CD14-positive monocyte (primary cell): Measurements from ENCODE around the gene CNTN5. TPM values are rescaled to one million over a fixed set of nuclear protein-coding genes. Genes with fewer than 3 reads are reported as not detected.

Experiments
- DNase-seq, 3 donors: peaks; one replicate each; pipeline ENCODE4 v3.0.0-alpha.2; 2011 to 2022
- H2AFZ ChIP-seq: 2 replicates; pipeline ENCODE4 v1.6.0; 2012; ENCODE audit warnings: mild to moderate bottlenecking, low read depth, low read length, inconsistent platforms; ENCODE audit not compliant: insufficient read depth, poor library complexity, severe bottlenecking
- H3K27ac ChIP-seq, 2 donors: 1 replicate in 1 of 2; 2 replicates in 1 of 2; pipeline ENCODE4 v1.5.1; 2012 to 2013; ENCODE audit warnings: low read length in 2 of 2, control low read depth in 1 of 2, inconsistent platforms in 1 of 2, low read depth in 1 of 2, mild to moderate bottlenecking in 1 of 2
- H3K27me3 ChIP-seq, 2 donors: one replicate each; pipeline versions ENCODE4 v1.6.0 to v1.6.1; 2011 to 2013; ENCODE audit warnings: low read length in 2 of 2; ENCODE audit not compliant: control insufficient read depth in 2 of 2, insufficient read depth in 2 of 2
- H3K36me3 ChIP-seq, 2 donors: replicated peaks in 1 of 2; 1 replicate in 1 of 2; 2 replicates in 1 of 2; pipeline versions ENCODE4 v1.5.1 to v1.6.1; 2012 to 2013; ENCODE audit warnings: low read length in 2 of 2, control low read depth in 1 of 2, inconsistent platforms in 1 of 2, mild to moderate bottlenecking in 1 of 2; ENCODE audit not compliant: insufficient read depth in 2 of 2, control insufficient read depth in 1 of 2
- H3K4me1 ChIP-seq, 2 donors: 1 replicate in 1 of 2; 2 replicates in 1 of 2; pipeline versions ENCODE4 v1.5.1 to v1.6.1; 2012 to 2013; ENCODE audit warnings: low read length in 2 of 2, control low read depth in 1 of 2, inconsistent platforms in 1 of 2, mild to moderate bottlenecking in 1 of 2, moderate library complexity in 1 of 2; ENCODE audit not compliant: insufficient read depth in 2 of 2, control insufficient read depth in 1 of 2
- H3K4me2 ChIP-seq: replicated peaks from 2 replicates; pipeline ENCODE3; 2012; ENCODE audit warnings: low read length, moderate library complexity, mild to moderate bottlenecking; ENCODE audit not compliant: poor library complexity, severe bottlenecking; ENCODE audit errors: extremely low read depth
- H3K4me3 ChIP-seq, 3 experiments: fragments of 200-600 bp in 1 of 3; sonication (generic) in 1 of 3; replicated peaks in 1 of 3; 1 replicate in 2 of 3; 2 replicates in 1 of 3; pipeline ENCODE4 v1.5.1; 2011 to 2013; ENCODE audit warnings: low read length in 3 of 3, mild to moderate bottlenecking in 3 of 3, control low read depth in 2 of 3, low read depth in 2 of 3, inconsistent platforms in 1 of 3, moderate library complexity in 1 of 3
- H3K79me2 ChIP-seq: 2 replicates; pipeline ENCODE4 v1.6.0; 2012; ENCODE audit warnings: mild to moderate bottlenecking, control low read depth, inconsistent platforms, low read length, moderate library complexity; ENCODE audit not compliant: insufficient read depth
- H3K9ac ChIP-seq: 2 replicates; pipeline ENCODE4 v1.6.0; 2017; ENCODE audit warnings: low read length, mild to moderate bottlenecking; ENCODE audit not compliant: insufficient read depth, poor library complexity, severe bottlenecking
- H3K9me3 ChIP-seq, 2 donors: replicated peaks in 1 of 2; 1 replicate in 1 of 2; 2 replicates in 1 of 2; pipeline versions ENCODE4 v1.5.1 to v1.6.1; 2012 to 2013; ENCODE audit warnings: low read length in 2 of 2, control low read depth in 1 of 2; ENCODE audit not compliant: control insufficient read depth in 1 of 2, insufficient read depth in 1 of 2
- H4K20me1 ChIP-seq: 2 replicates; pipeline ENCODE4 v1.6.0; 2012; ENCODE audit warnings: mild to moderate bottlenecking, low read length, control low read depth, moderate library complexity; ENCODE audit not compliant: insufficient read depth
- H3K27ac Mint-ChIP-seq, 7 donors: one replicate each; pipeline ENCODE4 v1.8.0; 2020; ENCODE audit warnings: mild to moderate bottlenecking in 7 of 7, mixed read lengths in 7 of 7, moderate library complexity in 6 of 7, inconsistent platforms in 2 of 7
- H3K27me3 Mint-ChIP-seq, 3 donors: one replicate each; pipeline ENCODE4 v1.8.0; 2021 to 2022; ENCODE audit warnings: low read depth in 3 of 3, mild to moderate bottlenecking in 3 of 3, mixed read lengths in 3 of 3, moderate library complexity in 3 of 3, inconsistent platforms in 1 of 3
- H3K36me3 Mint-ChIP-seq, 2 donors: one replicate each; pipeline ENCODE4 v1.8.0; 2020; ENCODE audit warnings: mixed read lengths in 2 of 2, inconsistent platforms in 1 of 2, mild to moderate bottlenecking in 1 of 2
- H3K4me1 Mint-ChIP-seq: one replicate; pipeline ENCODE4 v1.8.0; 2020; ENCODE audit warnings: mild to moderate bottlenecking, mixed read lengths
- H3K4me3 Mint-ChIP-seq, 2 donors: one replicate each; pipeline ENCODE4 v1.8.0; 2020; ENCODE audit warnings: mild to moderate bottlenecking in 2 of 2, mixed read lengths in 2 of 2, moderate library complexity in 1 of 2
- H3K9me3 Mint-ChIP-seq, 7 donors: one replicate each; pipeline ENCODE4 v1.8.0; 2020 to 2022; ENCODE audit warnings: mixed read lengths in 7 of 7, mild to moderate bottlenecking in 6 of 7, moderate library complexity in 6 of 7, inconsistent platforms in 2 of 7
- WGBS: methylation state at CpG from one replicate; pipeline ENCODE4 v1.1.5; 2013; ENCODE audit warnings: missing lambda C conversion rate; ENCODE audit not compliant: insufficient coverage; 5-methylcytosine and 5-hydroxymethylcytosine counted together
- intact Hi-C, 2 donors: fragments of 100-400 bp; cut with micrococcal nuclease; formaldehyde crosslinking; loops; one replicate each; pipeline versions ENCODE4 v1.15.0 to v1.15.1; 2023
- polyA plus RNA-seq, 3 donors: library from polyadenylated mRNA; depleted of rRNA in 1 of 3; unstranded in 2 of 3; stranded (reverse) in 1 of 3; fragments of 300-500 nt in 2 of 3; fragments of >200 nt in 1 of 3; fragmentation: Illumina TruSeq in 2 of 3; gene quantifications; 1 replicate in 2 of 3; 2 replicates in 1 of 3; pipeline ENCODE4 v1.2.3, GENCODE V29; 2012 to 2021
- TF ChIP-seq, protein P1 (sequence below): fragments of 200-600 bp; IDR thresholded peaks from one replicate; pipeline ENCODE4 v1.8.0; 2022; ENCODE audit warnings: antibody characterized with exemption, mild to moderate bottlenecking

Gene CNTN5
- polyA plus RNA-seq, 3 donors = not detected

DNA sequence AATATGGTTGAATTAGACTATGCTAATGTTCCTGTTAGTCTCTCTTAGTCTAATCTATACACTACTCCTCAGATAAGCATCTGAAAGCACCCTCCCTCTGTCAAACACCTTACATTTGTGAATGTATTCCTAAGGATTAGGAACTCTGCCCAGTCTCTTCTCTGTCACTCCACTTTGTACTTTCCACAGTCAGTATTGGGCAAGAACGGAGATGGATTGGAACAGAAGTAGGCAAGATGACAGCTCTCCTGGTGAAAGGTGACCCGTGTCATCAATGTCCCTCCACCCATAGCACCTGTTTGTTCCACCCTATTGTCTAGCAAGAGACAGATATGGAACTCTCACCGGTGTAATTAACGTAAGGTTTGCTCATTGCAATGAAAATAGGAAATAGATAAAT lies 613.8 kb downstream of the CNTN5 start:
- Histone ChIP-seq H3K9me3 (peaks cover 4 to 9% of the 10 kb centered on the region in 2 donors), H3K4me1 (no peaks in the 10 kb centered on the region), H3K27ac (no peak overlapping the region), H3K4me3 (no peak overlapping the region), H2AFZ (no peak overlapping the region), H3K4me2 (no peak overlapping the region), H3K79me2 (no peaks in the 10 kb centered on the region), H3K9ac (no peak overlapping the region), H3K36me3 (no peaks in the 10 kb centered on the region), H3K27me3 (no peaks in the 10 kb centered on the region), H4K20me1 (no peaks in the 10 kb centered on the region)
- intact Hi-C loops = no loop called here
- Mint-ChIP-seq H3K36me3 (no peaks in the 10 kb centered on the region), H3K9me3 (peaks cover under 1 to 5% (median 3%) of the 10 kb centered on the region in 7 donors), H3K4me1 (no peaks in the 10 kb centered on the region), H3K4me3 (no peak overlapping the region), H3K27me3 (no peaks in the 10 kb centered on the region), H3K27ac (no peak overlapping the region)
- DNase-seq = no peak
- no CpG with 5 or more reads among the region's 4 CpGs for WGBS
- TF ChIP-seq, protein P1, sequence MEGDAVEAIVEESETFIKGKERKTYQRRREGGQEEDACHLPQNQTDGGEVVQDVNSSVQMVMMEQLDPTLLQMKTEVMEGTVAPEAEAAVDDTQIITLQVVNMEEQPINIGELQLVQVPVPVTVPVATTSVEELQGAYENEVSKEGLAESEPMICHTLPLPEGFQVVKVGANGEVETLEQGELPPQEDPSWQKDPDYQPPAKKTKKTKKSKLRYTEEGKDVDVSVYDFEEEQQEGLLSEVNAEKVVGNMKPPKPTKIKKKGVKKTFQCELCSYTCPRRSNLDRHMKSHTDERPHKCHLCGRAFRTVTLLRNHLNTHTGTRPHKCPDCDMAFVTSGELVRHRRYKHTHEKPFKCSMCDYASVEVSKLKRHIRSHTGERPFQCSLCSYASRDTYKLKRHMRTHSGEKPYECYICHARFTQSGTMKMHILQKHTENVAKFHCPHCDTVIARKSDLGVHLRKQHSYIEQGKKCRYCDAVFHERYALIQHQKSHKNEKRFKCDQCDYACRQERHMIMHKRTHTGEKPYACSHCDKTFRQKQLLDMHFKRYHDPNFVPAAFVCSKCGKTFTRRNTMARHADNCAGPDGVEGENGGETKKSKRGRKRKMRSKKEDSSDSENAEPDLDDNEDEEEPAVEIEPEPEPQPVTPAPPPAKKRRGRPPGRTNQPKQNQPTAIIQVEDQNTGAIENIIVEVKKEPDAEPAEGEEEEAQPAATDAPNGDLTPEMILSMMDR = no peak

DNA sequence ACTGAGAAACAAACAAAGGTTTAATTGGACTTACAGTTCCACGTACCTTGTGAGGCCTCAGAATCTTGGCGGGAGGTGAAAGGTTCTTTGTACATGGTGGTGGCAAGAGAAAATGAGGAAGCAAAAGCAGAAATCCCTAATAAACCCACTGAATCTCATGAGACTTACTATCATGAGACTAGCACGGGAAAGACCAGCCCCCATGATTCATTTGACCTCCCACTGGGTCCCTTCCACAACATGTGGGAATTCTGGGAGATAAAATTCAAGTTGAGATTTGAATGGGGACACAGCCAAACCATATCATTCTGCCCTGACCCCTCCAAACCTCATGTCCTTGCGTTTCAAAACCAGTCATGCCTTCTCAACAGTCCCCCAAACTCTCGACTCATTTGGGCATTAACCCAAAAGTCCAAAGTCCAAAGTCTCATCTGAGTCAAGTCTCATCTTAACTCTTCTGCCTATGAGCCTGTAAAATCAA lies 617.4 kb downstream of the CNTN5 start:
- H3K9me3 Mint-ChIP-seq = peaks cover 3 to 7% (median 5%) of the 10 kb centered on the region in 7 donors
- H3K27ac Mint-ChIP-seq = no peak overlapping the region
- intact Hi-C loops = no loop called here

More for the DNA sequence above, 617.4 kb downstream of the CNTN5 start:
- no peaks in the 10 kb centered on the region for H3K27me3 ChIP-seq
- WGBS = 85% methylated on average over 2 of the region's 5 CpGs
- H3K9me3 ChIP-seq = peaks cover 9 to 10% of the 10 kb centered on the region in 2 donors
- TF ChIP-seq, protein P1 = no peak
- H3K4me3 ChIP-seq = no peak overlapping the region
- H3K4me1 ChIP-seq = no peaks in the 10 kb centered on the region
- no peaks in the 10 kb centered on the region for H3K4me1 Mint-ChIP-seq
- no peaks in the 10 kb centered on the region for H4K20me1 ChIP-seq
- peaks cover 0 to 1% (median 0%) of the 10 kb centered on the region in 3 donors for H3K27me3 Mint-ChIP-seq
- H3K79me2 ChIP-seq = no peaks in the 10 kb centered on the region
- no peak for DNase-seq
- no peak overlapping the region for H3K9ac ChIP-seq
- no peaks in the 10 kb centered on the region for H3K36me3 ChIP-seq
- H3K27ac ChIP-seq = no peak overlapping the region
- H3K4me3 Mint-ChIP-seq = no peak overlapping the region
- no peak overlapping the region for H3K4me2 ChIP-seq
- H3K36me3 Mint-ChIP-seq = no peaks in the 10 kb centered on the region
- H2AFZ ChIP-seq = no peak overlapping the region
